ENCODE results near the gene HELZ. TPM values are rescaled to one million over a fixed set of nuclear protein-coding genes. Genes with fewer than 3 reads are reported as not detected.
A peak's percentile ranks its signal among the peaks of the same experiment; 100 is the strongest.

HELZ gene
- total RNA-seq, 2 donors from 2014 or later: 106 to 110 TPM

- H3K36me3 Mint-ChIP-seq: peaks cover 11% of the 10 kb centered on the region
- ATAC-seq (no peak), DNase-seq (ENCODE audit: low spot score) (no peak)
- H3K27ac Mint-ChIP-seq: peak overlapping the region in 1 of 2 donors; percentile 76
- H3K4me1 Mint-ChIP-seq (ENCODE audit: low read depth in 2 of 2): peaks cover 38 to 43% of the 10 kb centered on the region in 2 donors
- no peaks in the 10 kb centered on the region for H3K9me3 Mint-ChIP-seq
- H3K27me3 Mint-ChIP-seq: no peaks in the 10 kb centered on the region
- no peak overlapping the region for H3K4me3 Mint-ChIP-seq
These were observed 17.5 kb downstream of the HELZ start for GRCh38 chr17:67227488-67227887.

- Mint-ChIP-seq H3K4me1 (ENCODE audit: low read depth in 2 of 2) (peaks cover 46 to 48% of the 10 kb centered on the region in 2 donors), H3K36me3 (peaks cover 11% of the 10 kb centered on the region), H3K27me3 (no peaks in the 10 kb centered on the region), H3K27ac (peak overlapping the region in 1 of 2 donors; percentile 28), H3K9me3 (no peaks in the 10 kb centered on the region), H3K4me3 (no peak overlapping the region)
- no peak for ATAC-seq
- DNase-seq (ENCODE audit: low spot score): no peak
These were observed 19.7 kb downstream of the HELZ start for GRCh38 chr17:67225316-67225715.

GRCh38 chr17:67224736-67225135 is 20.3 kb downstream of the HELZ start:
- no peak overlapping the region for H3K4me3 Mint-ChIP-seq
- peak overlapping the region in 1 of 2 donors; percentile 88 for H3K27ac Mint-ChIP-seq
- no peak for DNase-seq (ENCODE audit: low spot score)
- no peaks in the 10 kb centered on the region for H3K9me3 Mint-ChIP-seq
- ATAC-seq: no peak
- no peaks in the 10 kb centered on the region for H3K27me3 Mint-ChIP-seq
- H3K4me1 Mint-ChIP-seq (ENCODE audit: low read depth in 2 of 2): peaks cover 51 to 52% of the 10 kb centered on the region in 2 donors
- H3K36me3 Mint-ChIP-seq: peaks cover 11% of the 10 kb centered on the region

GRCh38 chr17:67223924-67224323 is 21.1 kb downstream of the HELZ start:
- Mint-ChIP-seq H3K4me1 (ENCODE audit: low read depth in 2 of 2) (peaks cover 52 to 53% of the 10 kb centered on the region in 2 donors), H3K4me3 (peak overlapping the region; percentile 48), H3K27ac (peak overlapping the region; percentile 71 to 88), H3K9me3 (no peaks in the 10 kb centered on the region), H3K36me3 (peaks cover 11% of the 10 kb centered on the region), H3K27me3 (no peaks in the 10 kb centered on the region)
- no peak for DNase-seq (ENCODE audit: low spot score)
- peak; percentile 63 to 72 for ATAC-seq

- peaks cover 13% of the 10 kb centered on the region for H3K36me3 Mint-ChIP-seq
- DNase-seq (ENCODE audit: low spot score): no peak
- ATAC-seq: peak; percentile 55 to 66
- no peaks in the 10 kb centered on the region for H3K9me3 Mint-ChIP-seq
- H3K4me3 Mint-ChIP-seq: no peak overlapping the region
- peak overlapping the region; percentile 13 to 27 for H3K27ac Mint-ChIP-seq
- peaks cover 49 to 56% of the 10 kb centered on the region in 2 donors for H3K4me1 Mint-ChIP-seq (ENCODE audit: low read depth in 2 of 2)
- no peaks in the 10 kb centered on the region for H3K27me3 Mint-ChIP-seq
These were observed 23.7 kb downstream of the HELZ start for GRCh38 chr17:67221062-67221998.

GRCh38 chr17:67218385-67218950 is 26.5 kb downstream of the HELZ start:
- Mint-ChIP-seq H3K4me3 (no peak overlapping the region), H3K27me3 (no peaks in the 10 kb centered on the region), H3K9me3 (no peaks in the 10 kb centered on the region), H3K4me1 (ENCODE audit: low read depth in 2 of 2) (peaks cover 34 to 35% of the 10 kb centered on the region in 2 donors), H3K36me3 (peaks cover 5% of the 10 kb centered on the region), H3K27ac (no peak overlapping the region)
- DNase-seq (ENCODE audit: low spot score): no peak
- ATAC-seq: no peak

- Mint-ChIP-seq H3K4me1 (ENCODE audit: low read depth in 2 of 2) (peaks cover 36 to 41% of the 10 kb centered on the region in 2 donors), H3K27ac (no peak overlapping the region), H3K4me3 (no peak overlapping the region), H3K27me3 (no peaks in the 10 kb centered on the region), H3K9me3 (no peaks in the 10 kb centered on the region), H3K36me3 (peaks cover 5% of the 10 kb centered on the region)
- DNase-seq (ENCODE audit: low spot score) (no peak), ATAC-seq (no peak)
These were observed 27.6 kb downstream of the HELZ start for GRCh38 chr17:67217446-67217845.

GRCh38 chr17:67216578-67217320 is 28.2 kb downstream of the HELZ start:
- Mint-ChIP-seq H3K27me3 (no peaks in the 10 kb centered on the region), H3K4me3 (no peak overlapping the region), H3K27ac (no peak overlapping the region), H3K36me3 (peaks cover 5% of the 10 kb centered on the region), H3K4me1 (ENCODE audit: low read depth in 2 of 2) (peaks cover 34 to 45% of the 10 kb centered on the region in 2 donors), H3K9me3 (no peaks in the 10 kb centered on the region)
- DNase-seq (ENCODE audit: low spot score) (no peak), ATAC-seq (peak in 1 of 2 donors; percentile 26)

GRCh38 chr17:67215991-67216421 is 29.0 kb downstream of the HELZ start:
- H3K36me3 Mint-ChIP-seq: peaks cover 5% of the 10 kb centered on the region
- no peak overlapping the region for H3K4me3 Mint-ChIP-seq
- no peaks in the 10 kb centered on the region for H3K9me3 Mint-ChIP-seq
- ATAC-seq (peak; percentile 72 to 73), DNase-seq (ENCODE audit: low spot score) (no peak)
- no peaks in the 10 kb centered on the region for H3K27me3 Mint-ChIP-seq
- H3K4me1 Mint-ChIP-seq (ENCODE audit: low read depth in 2 of 2): peaks cover 32 to 42% of the 10 kb centered on the region in 2 donors
- no peak overlapping the region for H3K27ac Mint-ChIP-seq

GRCh38 chr17:67212714-67213417 is 32.1 kb downstream of the HELZ start:
- peaks cover 31 to 33% of the 10 kb centered on the region in 2 donors for H3K4me1 Mint-ChIP-seq (ENCODE audit: low read depth in 2 of 2)
- no peak for ATAC-seq

GRCh38 chr17:67212231-67212630 is 32.8 kb downstream of the HELZ start:
- peaks cover 34 to 36% of the 10 kb centered on the region in 2 donors for H3K4me1 Mint-ChIP-seq (ENCODE audit: low read depth in 2 of 2)
- H3K9me3 Mint-ChIP-seq: no peaks in the 10 kb centered on the region
- H3K27me3 Mint-ChIP-seq: no peaks in the 10 kb centered on the region
- ATAC-seq: no peak
- H3K4me3 Mint-ChIP-seq: no peak overlapping the region
- no peaks in the 10 kb centered on the region for H3K36me3 Mint-ChIP-seq
- no peak for DNase-seq (ENCODE audit: low spot score)
- no peak overlapping the region for H3K27ac Mint-ChIP-seq

More at GRCh38 chr17:67212714-67213417, 32.1 kb downstream of the HELZ start:
- Mint-ChIP-seq H3K4me3 (no peak overlapping the region), H3K36me3 (no peaks in the 10 kb centered on the region), H3K27me3 (no peaks in the 10 kb centered on the region), H3K9me3 (no peaks in the 10 kb centered on the region), H3K27ac (peak overlapping the region in 1 of 2 donors; percentile 22)
- DNase-seq (ENCODE audit: low spot score): no peak

- no peak for ATAC-seq
- peak overlapping the region in 1 of 2 donors; percentile 86 for H3K27ac Mint-ChIP-seq
- DNase-seq (ENCODE audit: low spot score): no peak
- no peaks in the 10 kb centered on the region for H3K36me3 Mint-ChIP-seq
- H3K4me1 Mint-ChIP-seq (ENCODE audit: low read depth in 2 of 2): peaks cover 34 to 36% of the 10 kb centered on the region in 2 donors
- H3K9me3 Mint-ChIP-seq: no peaks in the 10 kb centered on the region
- no peaks in the 10 kb centered on the region for H3K27me3 Mint-ChIP-seq
- no peak overlapping the region for H3K4me3 Mint-ChIP-seq
These were observed 33.3 kb downstream of the HELZ start for GRCh38 chr17:67211742-67212141.

- ATAC-seq: no peak
- peaks cover 36 to 40% of the 10 kb centered on the region in 2 donors for H3K4me1 Mint-ChIP-seq (ENCODE audit: low read depth in 2 of 2)
- H3K27me3 Mint-ChIP-seq: no peaks in the 10 kb centered on the region
These were observed 34.1 kb downstream of the HELZ start for GRCh38 chr17:67210915-67211314.

More at GRCh38 chr17:67210915-67211314, 34.1 kb downstream of the HELZ start:
- no peak for DNase-seq (ENCODE audit: low spot score)
- Mint-ChIP-seq H3K4me3 (no peak overlapping the region), H3K27ac (no peak overlapping the region), H3K9me3 (no peaks in the 10 kb centered on the region), H3K36me3 (no peaks in the 10 kb centered on the region)
